PC-3 (cell line): ENCODE results near the gene TECTA.

Experiments used
- CTCF ChIP-seq: fragments of 300-600 bp; sonication (generic); conservative IDR thresholded peaks from 2 replicates; pipeline ENCODE4 v1.5.1; 2017; ENCODE audit warnings: antibody characterized with exemption, low read depth, mild to moderate bottlenecking, low read length
- EZH2 ChIP-seq: fragments of 300-600 bp; sonication (generic); IDR thresholded peaks from one replicate; pipeline ENCODE4 v1.6.1; 2017; ENCODE audit warnings: antibody characterized with exemption, mild to moderate bottlenecking, low read length; ENCODE audit not compliant: unreplicated experiment

GRCh38 chr11:121151207-121151688 is 50.2 kb downstream of the TECTA start:
- TF ChIP-seq CTCF (no peak), EZH2 (no peak)
